Kidney (tissue), 22 donors: ENCODE measurements around the gene PIGX. TPM values are rescaled to one million over a fixed set of nuclear protein-coding genes. Genes with fewer than 3 reads are reported as not detected.
A peak's percentile ranks its signal among the peaks of the same experiment; 100 is the strongest.

ENCODE experiments used
- DNase-seq, 5 donors: peaks; one replicate each; pipeline ENCODE4 v3.0.0-alpha.2; 2013 to 2020
- FAIRE-seq: peaks from 2 replicates; lab custom pipeline; 2012; peaks lifted over from hg19 to GRCh38; lab: Jason Lieb, UNC
- H3K27ac ChIP-seq, 2 donors: one replicate each; pipeline ENCODE4 v1.7.0; 2013; ENCODE audit warnings: low read depth in 2 of 2, low read length in 2 of 2, inconsistent platforms in 1 of 2
- H3K27me3 ChIP-seq: one replicate; pipeline ENCODE4 v1.7.1; 2013; ENCODE audit warnings: low read length, inconsistent platforms; ENCODE audit not compliant: control insufficient read depth, insufficient read depth
- H3K36me3 ChIP-seq, 3 donors: one replicate each; pipeline versions ENCODE4 v1.7.0 to v1.7.1; 2013; ENCODE audit warnings: low read length in 3 of 3, control low read depth in 1 of 3, inconsistent platforms in 1 of 3; ENCODE audit not compliant: insufficient read depth in 3 of 3, control insufficient read depth in 2 of 3
- H3K4me1 ChIP-seq, 3 donors: one replicate each; pipeline versions ENCODE4 v1.7.0 to v1.7.1; 2013; ENCODE audit warnings: low read length in 3 of 3, inconsistent platforms in 1 of 3, low read depth in 1 of 3; ENCODE audit not compliant: control insufficient read depth in 2 of 3, insufficient read depth in 2 of 3
- H3K4me3 ChIP-seq, 3 donors: one replicate each; pipeline versions ENCODE4 v1.7.0 to v1.8.1; 2013; ENCODE audit warnings: low read length in 3 of 3, control low read depth in 1 of 3, inconsistent platforms in 1 of 3
- H3K9ac ChIP-seq, 3 donors: one replicate each; pipeline versions ENCODE4 v1.7.0 to v1.7.1; 2013; ENCODE audit warnings: low read length in 3 of 3, control low read depth in 1 of 3, inconsistent platforms in 1 of 3
- H3K9me3 ChIP-seq, 3 donors: one replicate each; pipeline versions ENCODE4 v1.7.0 to v1.7.1; 2013; ENCODE audit warnings: low read length in 3 of 3, control low read depth in 1 of 3, inconsistent platforms in 1 of 3; ENCODE audit not compliant: control insufficient read depth in 2 of 3, insufficient read depth in 1 of 3
- intact Hi-C: fragments of 100-400 bp; cut with DNase I; formaldehyde crosslinking; loops from one replicate; pipeline ENCODE4 v1.11.1; 2022
- long read RNA-seq, 10 donors: library from polyadenylated mRNA in 1 of 10; unstranded in 1 of 10; transcript quantifications; one replicate each; pipeline ENCODE4 v2.0.0 and lab custom pipeline, GENCODE V29; 2021 to 2026
- polyA plus RNA-seq: library from polyadenylated mRNA; stranded (reverse); fragments of 350-450 nt; fragmentation: Illumina TruSeq; extraction: RNeasy Lipid Tissue Mini Kit (QIAGEN cat#74804); gene quantifications from one replicate; pipeline ENCODE4 v1.2.3, GENCODE V29; 2014; ENCODE audit warnings: low read depth, low replicate concordance; ENCODE audit not compliant: insufficient read depth
- total RNA-seq: library from RNA; stranded (reverse); fragmentation: NEBNext Ultra II Directional; extraction: Animal tissue kit (Norgen Biotek cat#: 25700); gene quantifications from one replicate; pipeline ENCODE4 v1.2.1, GENCODE V29; 2021
- TF ChIP-seq, protein P1 (sequence below): IDR thresholded peaks from 3 replicates; pipeline ENCODE4 v1.5.1; 2012; ENCODE audit warnings: mild to moderate bottlenecking, moderate library complexity, borderline replicate concordance; ENCODE audit not compliant: insufficient read depth; ENCODE audit errors: extremely low read depth
- donor health status: control.
- donor health status: control.
- donor health status: control.
- donor health status: control.
- donor health status: control.
- donor health status: DM: yes; HTN: yes; CAD: no.
- donor health status: Normal renal cell carcinoma (clear cell type).

The PIGX gene
- total RNA-seq (19.6 TPM), polyA plus RNA-seq (15.7 TPM)
- long read RNA-seq, donor 1, transcript PIGX-202 (6 exons, 3,057 nt), result major isoform, 8 of 9 reads
- long read RNA-seq, donor 1, partial matches to known transcripts, result 0 of 9 reads
- long read RNA-seq, donor 1, other reads (novel, unspliced or antisense), result 0 of 9 reads
- long read RNA-seq, donor 2, transcript PIGX-202 (6 exons, 3,057 nt), result major isoform, 10 of 33 reads
- long read RNA-seq, donor 2, partial matches to known transcripts, result 20 of 33 reads
- long read RNA-seq, donor 2, other reads (novel, unspliced or antisense), result 0 of 33 reads
- long read RNA-seq, donor 3, transcript PIGX-202 (6 exons, 3,057 nt), result major isoform, 10 of 11 reads
- long read RNA-seq, donor 3, partial matches to known transcripts, result 0 of 11 reads
- long read RNA-seq, donor 3, other reads (novel, unspliced or antisense), result 0 of 11 reads
- long read RNA-seq, donor 4, transcript PIGX-202 (6 exons, 3,057 nt), result major isoform, 5 of 14 reads
- long read RNA-seq, donor 4, partial matches to known transcripts, result 8 of 14 reads
- long read RNA-seq, donor 4, other reads (novel, unspliced or antisense), result 0 of 14 reads
- long read RNA-seq, donor 5, partial matches to known transcripts, result 0 of 2 reads
- long read RNA-seq, donor 5, other reads (novel, unspliced or antisense), result 0 of 2 reads
- long read RNA-seq, donor 6, transcript PIGX-202 (6 exons, 3,057 nt), result major isoform, 5 of 5 reads
- long read RNA-seq, donor 6, partial matches to known transcripts, result 0 of 5 reads
- long read RNA-seq, donor 6, other reads (novel, unspliced or antisense), result 0 of 5 reads
- long read RNA-seq, donor 7, transcript PIGX-202 (6 exons, 3,057 nt), result major isoform, 22 of 39 reads
- long read RNA-seq, donor 7, partial matches to known transcripts, result 0 of 39 reads
- long read RNA-seq, donor 7, other reads (novel, unspliced or antisense), result 15 of 39 reads
- long read RNA-seq, donor 8, transcript PIGX-202 (6 exons, 3,057 nt), result major isoform, 6 of 8 reads
- long read RNA-seq, donor 8, partial matches to known transcripts, result 0 of 8 reads
- long read RNA-seq, donor 8, other reads (novel, unspliced or antisense), result 0 of 8 reads
- long read RNA-seq, donor 9, partial matches to known transcripts, result 0 of 6 reads
- long read RNA-seq, donor 9, other reads (novel, unspliced or antisense), result 0 of 6 reads
- long read RNA-seq, donor 10, transcript PIGX-202 (6 exons, 3,057 nt), result major isoform, 10 of 10 reads
- long read RNA-seq, donor 10, partial matches to known transcripts, result 0 of 10 reads
- long read RNA-seq, donor 10, other reads (novel, unspliced or antisense), result 0 of 10 reads

DNA sequence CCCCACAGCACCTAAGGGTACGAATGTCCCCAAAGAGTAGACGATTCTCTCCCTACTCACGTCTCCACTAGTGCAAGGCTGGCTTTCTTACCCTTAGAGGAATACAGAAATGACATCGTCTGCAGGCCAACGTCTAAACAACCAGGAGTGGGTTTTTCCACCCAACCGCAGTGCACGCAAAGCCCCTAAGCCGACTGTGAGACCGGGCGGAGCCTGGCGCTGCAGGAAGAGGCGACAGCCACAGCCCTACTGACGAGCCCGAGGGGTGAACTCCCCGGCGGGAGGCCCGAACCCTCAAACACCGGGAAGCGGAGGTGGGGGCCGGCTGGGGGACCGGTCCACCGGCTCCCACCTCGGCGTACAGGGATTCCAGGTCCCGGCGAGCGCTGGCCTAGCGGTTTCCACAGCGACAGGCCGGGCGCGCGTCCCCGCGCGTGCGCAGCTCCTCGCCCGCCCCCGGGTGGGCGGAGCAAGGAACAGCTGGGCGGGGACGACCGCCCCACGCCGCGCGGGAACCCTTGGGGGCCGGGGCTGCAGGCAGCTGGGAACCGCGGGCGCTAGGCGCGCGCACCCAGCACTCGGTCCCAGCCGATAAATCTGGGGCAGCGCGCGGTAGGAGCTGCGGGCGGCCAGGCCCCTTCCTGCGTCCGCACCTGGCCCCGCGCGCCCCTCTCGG, at the start of gene PIGX, which contains the start of gene CEP19:
TSS of gene PIGX (plus strand) at position 540 of the 676 bp plus-strand sequence.
TSS of gene CEP19 (minus strand) at position 413 of the 676 bp plus-strand sequence. CDS start 3,593 bp downstream, outside the sequence.
- intact Hi-C loops, result no loop called here
- no peak for FAIRE-seq
- TF ChIP-seq, protein P1, sequence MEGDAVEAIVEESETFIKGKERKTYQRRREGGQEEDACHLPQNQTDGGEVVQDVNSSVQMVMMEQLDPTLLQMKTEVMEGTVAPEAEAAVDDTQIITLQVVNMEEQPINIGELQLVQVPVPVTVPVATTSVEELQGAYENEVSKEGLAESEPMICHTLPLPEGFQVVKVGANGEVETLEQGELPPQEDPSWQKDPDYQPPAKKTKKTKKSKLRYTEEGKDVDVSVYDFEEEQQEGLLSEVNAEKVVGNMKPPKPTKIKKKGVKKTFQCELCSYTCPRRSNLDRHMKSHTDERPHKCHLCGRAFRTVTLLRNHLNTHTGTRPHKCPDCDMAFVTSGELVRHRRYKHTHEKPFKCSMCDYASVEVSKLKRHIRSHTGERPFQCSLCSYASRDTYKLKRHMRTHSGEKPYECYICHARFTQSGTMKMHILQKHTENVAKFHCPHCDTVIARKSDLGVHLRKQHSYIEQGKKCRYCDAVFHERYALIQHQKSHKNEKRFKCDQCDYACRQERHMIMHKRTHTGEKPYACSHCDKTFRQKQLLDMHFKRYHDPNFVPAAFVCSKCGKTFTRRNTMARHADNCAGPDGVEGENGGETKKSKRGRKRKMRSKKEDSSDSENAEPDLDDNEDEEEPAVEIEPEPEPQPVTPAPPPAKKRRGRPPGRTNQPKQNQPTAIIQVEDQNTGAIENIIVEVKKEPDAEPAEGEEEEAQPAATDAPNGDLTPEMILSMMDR, result peak; percentile 3
- peak within 1 kb of the TSS; percentile 78 to 87 (median 85) for H3K9ac ChIP-seq
- DNase-seq, result peak; percentile 90 to 96 (median 94)
- H3K4me1 ChIP-seq, result peaks cover 0 to 7% (median 0%) of the 10 kb centered on the region in 3 donors
- H3K4me3 ChIP-seq, result peak within 1 kb of the TSS; percentile 85 to 99 (median 88)
- H3K27me3 ChIP-seq, result no peaks in the 10 kb centered on the region
- no peaks in the 10 kb centered on the region for H3K36me3 ChIP-seq
- H3K9me3 ChIP-seq, result no peaks in the 10 kb centered on the region
- H3K27ac ChIP-seq, result peak within 1 kb of the TSS; percentile 80 to 83

DNA sequence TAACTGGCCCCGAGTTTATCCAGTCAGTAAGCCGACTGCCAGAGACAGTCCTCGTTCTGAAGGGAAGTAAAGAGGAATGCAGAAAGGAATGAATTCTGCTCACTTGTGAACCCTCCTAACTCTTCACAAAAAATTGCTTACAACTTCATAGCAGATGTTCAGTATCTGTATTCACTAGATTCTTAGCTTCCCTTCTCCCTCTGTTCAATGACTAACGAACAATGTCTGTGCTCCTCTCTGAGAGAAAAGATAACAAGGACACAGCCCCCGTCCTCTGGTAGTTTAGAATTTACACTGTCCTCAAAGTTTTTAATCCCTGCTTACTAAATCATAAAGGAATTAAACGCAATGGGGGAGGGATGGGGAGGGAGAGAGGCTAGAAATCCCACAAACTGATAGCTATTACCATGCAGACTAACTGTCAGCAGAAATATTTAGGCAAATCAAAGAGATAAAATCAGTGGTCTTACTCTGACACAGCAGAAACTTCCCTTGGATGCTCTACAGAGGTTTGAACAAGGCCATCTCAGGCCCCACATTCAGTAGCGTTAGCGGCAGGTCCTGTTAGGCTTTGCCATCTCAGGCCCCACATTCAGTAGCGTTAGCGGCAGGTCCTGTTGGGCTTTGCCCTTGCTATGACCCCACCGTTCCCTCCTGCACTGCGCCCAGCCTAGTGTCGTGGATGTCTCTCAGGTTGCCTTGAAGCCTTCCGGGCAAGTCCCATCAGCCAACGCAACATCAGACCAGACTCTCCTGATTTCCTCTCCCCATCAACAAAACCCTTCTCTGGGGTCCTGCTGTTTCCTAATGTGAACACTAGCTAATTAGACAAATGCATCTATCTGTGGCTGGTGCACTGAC, 49.2 kb upstream of the PIGX start:
- DNase-seq (peak in 2 of 5 donors; percentile 14 to 43), FAIRE-seq (no peak)
- H3K4me3 ChIP-seq, result no peak overlapping the region
- H3K4me1 ChIP-seq, result no peaks in the 10 kb centered on the region
- intact Hi-C loops, result no loop called here
- TF ChIP-seq, protein P1, result no peak
- no peak overlapping the region for H3K27ac ChIP-seq
- H3K9me3 ChIP-seq, result no peaks in the 10 kb centered on the region
- H3K27me3 ChIP-seq, result no peaks in the 10 kb centered on the region
- no peaks in the 10 kb centered on the region for H3K36me3 ChIP-seq
- no peak overlapping the region for H3K9ac ChIP-seq
